HCT116 (cell line): ENCODE results near the gene SYP. TPM values are rescaled to one million over a fixed set of nuclear protein-coding genes. Genes with fewer than 3 reads are reported as not detected.

Experiments
- ATAC-seq: fragments of 200-7000 bp; cut with Tn5 transposase; 2 replicates; pipeline ENCODE4 v1.9.1; 2020; ENCODE audit warnings: mild to moderate bottlenecking, moderate library complexity
- BruUV-seq: library from RNA; stranded (reverse); fragments of 400-500 nt; replicated peaks from 2 replicates; lab custom pipeline; 2021; lab: Mats Ljungman, UMichigan
- CTCF ChIA-PET: fragments of 300-600 bp; sonication (Branson Sonifier 250); formaldehyde crosslinking; loops from one replicate; lab custom pipeline; 2021; ENCODE audit warnings: antibody characterized with exemption; lab: Charles Lee
- POLR2A ChIA-PET: fragments of 300-600, 350-600 bp; sonication (Branson Sonifier 250); formaldehyde crosslinking; loops from one replicate; lab custom pipeline; 2021; ENCODE audit warnings: antibody characterized with exemption; lab: Charles Lee
- RAD21 ChIA-PET, 2 experiments: fragments of 300-600 bp; sonication (Branson Sonifier 250); formaldehyde crosslinking; loops; one replicate each; lab custom pipeline; 2023; ENCODE audit warnings: low total read pairs in 2 of 2; ENCODE audit not compliant: uncharacterized antibody in 2 of 2, unreplicated experiment in 2 of 2, low non-redundant PET in 1 of 2; lab: Charles Lee
- DNase-seq: peaks from one replicate; pipeline ENCODE4 v3.0.0-alpha.2; 2010; ENCODE audit warnings: low read depth, low spot score
- H2AFZ ChIP-seq: fragments of 200-600 bp; shearing (Covaris generic), sonication (generic); 2 replicates; pipeline ENCODE4 v1.6.1; 2017; ENCODE audit warnings: low read depth, mixed run types, mixed read lengths, antibody characterized with exemption, low read length; ENCODE audit not compliant: poor library complexity, severe bottlenecking
- H3K27ac ChIP-seq: 2 replicates; pipeline ENCODE4 v1.5.1; 2012; ENCODE audit warnings: low read depth, low read length
- H3K27me3 ChIP-seq: fragments of 200-600 bp; sonication (generic); 2 replicates; pipeline ENCODE4 v1.6.1; 2016; ENCODE audit warnings: mixed run types, low read length, mixed read lengths; ENCODE audit not compliant: insufficient read depth
- H3K36me3 ChIP-seq, 2 experiments: fragments of 200-500 bp in 1 of 2; fragments of 200-600 bp in 1 of 2; sonication (Bioruptor generic) in 1 of 2; sonication (generic) in 1 of 2; 2 replicates each; pipeline versions ENCODE4 v1.5.1 to v1.6.1; 2014 to 2016; ENCODE audit warnings: low read length in 2 of 2, inconsistent platforms in 1 of 2, mixed read lengths in 1 of 2, mixed run types in 1 of 2; ENCODE audit not compliant: insufficient read depth in 2 of 2, control insufficient read depth in 1 of 2
- H3K4me1 ChIP-seq, 2 experiments: fragments of 200-600 bp in 1 of 2; sonication (generic) in 1 of 2; 2 replicates each; pipeline versions ENCODE4 v1.5.1 to v1.6.1; 2012 to 2017; ENCODE audit warnings: low read length in 2 of 2, inconsistent platforms in 1 of 2, mild to moderate bottlenecking in 1 of 2, mixed read lengths in 1 of 2, mixed run types in 1 of 2, moderate library complexity in 1 of 2; ENCODE audit not compliant: insufficient read depth in 2 of 2, control insufficient read depth in 1 of 2
- H3K4me2 ChIP-seq: fragments of 200-600 bp; sonication (generic); 2 replicates; pipeline ENCODE4 v1.6.1; 2017; ENCODE audit warnings: mixed run types, low read length, mixed read lengths
- H3K4me3 ChIP-seq, 2 experiments: fragments of 200-600 bp in 1 of 2; sonication (generic) in 1 of 2; replicated peaks in 1 of 2; 2 replicates each; pipeline ENCODE4 v1.5.1; 2011 to 2016; ENCODE audit warnings: low read length in 2 of 2, control low read depth in 1 of 2, low read depth in 1 of 2, mild to moderate bottlenecking in 1 of 2, mixed read lengths in 1 of 2, mixed run types in 1 of 2
- H3K79me2 ChIP-seq: fragments of 200-600 bp; sonication (generic); 2 replicates; pipeline ENCODE4 v1.6.1; 2017; ENCODE audit warnings: mild to moderate bottlenecking, mixed run types, low read length, moderate library complexity, mixed read lengths; ENCODE audit not compliant: insufficient read depth
- H3K9ac ChIP-seq: fragments of 200-600 bp; sonication (generic); 2 replicates; pipeline ENCODE4 v1.6.1; 2016; ENCODE audit warnings: low read length, mixed read lengths
- H3K9me2 ChIP-seq: fragments of 200-600 bp; sonication (generic), shearing (Covaris generic); 2 replicates; pipeline ENCODE4 v1.6.1; 2017; ENCODE audit warnings: mixed run types, mild to moderate bottlenecking, moderate library complexity; ENCODE audit not compliant: insufficient read depth
- H3K9me3 ChIP-seq, 2 experiments: fragments of 200-500 bp in 1 of 2; fragments of 200-600 bp in 1 of 2; sonication (Bioruptor generic) in 1 of 2; sonication (generic) in 1 of 2; 2 replicates each; pipeline ENCODE4 v1.6.1; 2014 to 2017; ENCODE audit warnings: low read length in 2 of 2, mixed read lengths in 2 of 2, inconsistent platforms in 1 of 2, low read depth in 1 of 2, mild to moderate bottlenecking in 1 of 2, mixed run types in 1 of 2, moderate library complexity in 1 of 2; ENCODE audit not compliant: control insufficient read depth in 1 of 2, insufficient read depth in 1 of 2
- H4K20me1 ChIP-seq: fragments of 200-600 bp; sonication (generic), shearing (Covaris generic); 2 replicates; pipeline ENCODE4 v1.6.1; 2017; ENCODE audit warnings: mixed run types, mild to moderate bottlenecking, moderate library complexity; ENCODE audit not compliant: insufficient read depth
- CBX3 ChIP-seq: IDR thresholded peaks from 2 replicates; pipeline ENCODE4 v1.6.1; 2012; ENCODE audit warnings: low read depth
- CEBPB ChIP-seq: IDR thresholded peaks from 2 replicates; pipeline ENCODE4 v1.6.1; 2012; ENCODE audit warnings: low read depth
- CTCF ChIP-seq, 3 experiments: fragments of 200-600 bp in 1 of 3; sonication (generic) in 1 of 3; IDR thresholded peaks in 2 of 3; conservative IDR thresholded peaks in 1 of 3; 2 replicates each; pipeline ENCODE4 v1.5.1; 2012 to 2017; ENCODE audit warnings: low read depth in 2 of 3, low read length in 2 of 3, antibody characterized with exemption in 1 of 3, borderline replicate concordance in 1 of 3, control low read depth in 1 of 3, mild to moderate bottlenecking in 1 of 3, mixed read lengths in 1 of 3, mixed run types in 1 of 3, moderate library complexity in 1 of 3; ENCODE audit not compliant: insufficient read depth in 1 of 3
- EGR1 ChIP-seq: IDR thresholded peaks from 2 replicates; pipeline ENCODE4 v1.6.1; 2012; ENCODE audit warnings: low read depth
- ELF1 ChIP-seq: IDR thresholded peaks from 2 replicates; pipeline ENCODE4 v1.6.1; 2012; ENCODE audit warnings: low read depth, borderline replicate concordance
- EZH2 ChIP-seq: fragments of 200-600 bp; sonication (generic); IDR thresholded peaks from 2 replicates; pipeline ENCODE4 v1.6.1; 2017; ENCODE audit warnings: antibody characterized with exemption, mixed run types
- EZH2phosphoT487 ChIP-seq: fragments of 200-600 bp; IDR thresholded peaks from 2 replicates; pipeline ENCODE4 v1.6.1; 2018; ENCODE audit warnings: antibody characterized with exemption, borderline replicate concordance
- JUND ChIP-seq: IDR thresholded peaks from 2 replicates; pipeline ENCODE4 v1.6.1; 2012
- POLR2A ChIP-seq: IDR thresholded peaks from 2 replicates; pipeline ENCODE4 v1.7.0; 2011; ENCODE audit warnings: borderline replicate concordance; ENCODE audit not compliant: insufficient read depth, insufficient read length; ENCODE audit errors: extremely low read depth
- POLR2AphosphoS5 ChIP-seq: IDR thresholded peaks from 2 replicates; pipeline ENCODE4 v1.6.1; 2011; ENCODE audit warnings: mild to moderate bottlenecking, low read depth, low read length, moderate library complexity
- SIN3A ChIP-seq: IDR thresholded peaks from 2 replicates; pipeline ENCODE4 v1.6.1; 2012; ENCODE audit warnings: low read depth
- SP1 ChIP-seq: IDR thresholded peaks from 2 replicates; pipeline ENCODE4 v1.6.1; 2012; ENCODE audit warnings: low read depth
- SRF ChIP-seq: IDR thresholded peaks from 2 replicates; pipeline ENCODE4 v1.6.1; 2012; ENCODE audit warnings: low read depth
- TCF7L2 ChIP-seq: IDR thresholded peaks from 2 replicates; pipeline ENCODE4 v1.7.0; 2011; ENCODE audit warnings: borderline replicate concordance, inconsistent platforms; ENCODE audit not compliant: insufficient read depth, insufficient read length; ENCODE audit errors: extremely low read depth
- YY1 ChIP-seq: IDR thresholded peaks from 2 replicates; pipeline ENCODE4 v1.6.1; 2011; ENCODE audit warnings: low read length, low read depth, moderate library complexity, mild to moderate bottlenecking; ENCODE audit not compliant: insufficient replicate concordance; ENCODE audit errors: extremely low read depth
- ZFX ChIP-seq: fragments of 450-650 bp; IDR thresholded peaks from 2 replicates; pipeline ENCODE4 v1.6.1; 2017
- intact Hi-C: fragments of 100-400 bp; cut with micrococcal nuclease; formaldehyde crosslinking; loops from 2 replicates; pipeline ENCODE4 v1.10.0; 2022
- total RNA-seq: library from RNA; stranded (reverse); gene quantifications from one replicate; pipeline ENCODE4 v1.2.1, GENCODE V29; 2021; ENCODE audit not compliant: unreplicated experiment
- TF ChIP-seq, protein P1 (sequence below): IDR thresholded peaks from 2 replicates; pipeline ENCODE4 v1.6.1; 2012

The SYP gene
- total RNA-seq, 1 experiment from 2014 or later = 1.2 TPM

GRCh38 chrX:49198540-49199314, 1.3 kb downstream of the SYP start:
- no peak for ATAC-seq
- Histone ChIP-seq H3K9me2 (no peaks in the 10 kb centered on the region), H3K79me2 (no peaks in the 10 kb centered on the region), H3K27me3 (no peaks in the 10 kb centered on the region), H3K27ac (no peak overlapping the region), H2AFZ (no peak overlapping the region), H3K9ac (no peak overlapping the region), H3K4me2 (no peak overlapping the region), H3K36me3 (no peaks in the 10 kb centered on the region), H4K20me1 (no peaks in the 10 kb centered on the region), H3K4me1 (peaks cover 3 to 6% of the 10 kb centered on the region in 2 experiments), H3K4me3 (no peak overlapping the region), H3K9me3 (no peaks in the 10 kb centered on the region)
- ChIA-PET CTCF (no interaction called here), POLR2A (no interaction called here), RAD21 (no interaction called here)
- intact Hi-C loops = loop anchor here (10.0 kb wide), 1 partner anchor 636 kb away; no protein-coding TSS in a partner anchor
- no peak for DNase-seq
- TF ChIP-seq, protein P1, sequence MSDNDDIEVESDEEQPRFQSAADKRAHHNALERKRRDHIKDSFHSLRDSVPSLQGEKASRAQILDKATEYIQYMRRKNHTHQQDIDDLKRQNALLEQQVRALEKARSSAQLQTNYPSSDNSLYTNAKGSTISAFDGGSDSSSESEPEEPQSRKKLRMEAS = no peak
- TF ChIP-seq JUND (no peak), EZH2phosphoT487 (no peak), SP1 (no peak), ELF1 (no peak)
- no TSS peak for BruUV-seq

GRCh38 chrX:49197543-49198087, 2.4 kb downstream of the SYP start:
- POLR2A ChIA-PET = no interaction called here
- no peaks in the 10 kb centered on the region for H4K20me1 ChIP-seq
- H3K9me3 ChIP-seq = no peaks in the 10 kb centered on the region
- no TSS peak for BruUV-seq
- CTCF ChIA-PET = no interaction called here
- H3K79me2 ChIP-seq = no peaks in the 10 kb centered on the region
- no peak overlapping the region for H3K4me3 ChIP-seq
- no peaks in the 10 kb centered on the region for H3K36me3 ChIP-seq
- no peak overlapping the region for H3K9ac ChIP-seq
- no peaks in the 10 kb centered on the region for H3K9me2 ChIP-seq
- no peaks in the 10 kb centered on the region for H3K27me3 ChIP-seq
- H2AFZ ChIP-seq = no peak overlapping the region
- RAD21 ChIA-PET = no interaction called here
- H3K4me1 ChIP-seq = peaks cover 3 to 7% of the 10 kb centered on the region in 2 experiments
- no peak overlapping the region for H3K4me2 ChIP-seq
- intact Hi-C loops = loop anchor here (10.0 kb wide), 1 partner anchor 637 kb away; no protein-coding TSS in a partner anchor
- ATAC-seq (no peak), DNase-seq (no peak)
- H3K27ac ChIP-seq = no peak overlapping the region
- TF ChIP-seq CEBPB (no peak), CTCF (IDR thresholded peaks at IDR 0.05 in 2 of 3, conservative IDR thresholded peaks at IDR 0.05 in 1 of 3; ENCODE audit: borderline replicate concordance in 1 of 3, insufficient read depth in 1 of 3, low read depth in 2 of 3, low read length in 2 of 3) (no peak), SRF (no peak), CBX3 (no peak), YY1 (no peak), EGR1 (no peak), SP1 (no peak), SIN3A (no peak), POLR2AphosphoS5 (no peak), ELF1 (no peak), POLR2A (no peak), TCF7L2 (no peak), EZH2 (no peak), ZFX (no peak)
- TF ChIP-seq, protein P1 = no peak
